LNCaP clone FGC (cell line): ENCODE results near the gene LRRTM4.

ENCODE experiments used
- DNase-seq: peaks from one replicate; pipeline ENCODE4 v3.0.0-alpha.2; 2011; ENCODE audit warnings: low read depth
- H3K4me3 ChIP-seq: 2 replicates; pipeline ENCODE4 v1.5.1; 2011; ENCODE audit warnings: mild to moderate bottlenecking, low read depth, low read length, control low read depth
- TF ChIP-seq, protein P1 (sequence below): IDR thresholded peaks from 2 replicates; pipeline ENCODE4 v1.5.1; 2012; ENCODE audit warnings: mild to moderate bottlenecking; ENCODE audit not compliant: control insufficient read depth, insufficient read depth; ENCODE audit errors: extremely low read depth

Gene LRRTM4

DNA sequence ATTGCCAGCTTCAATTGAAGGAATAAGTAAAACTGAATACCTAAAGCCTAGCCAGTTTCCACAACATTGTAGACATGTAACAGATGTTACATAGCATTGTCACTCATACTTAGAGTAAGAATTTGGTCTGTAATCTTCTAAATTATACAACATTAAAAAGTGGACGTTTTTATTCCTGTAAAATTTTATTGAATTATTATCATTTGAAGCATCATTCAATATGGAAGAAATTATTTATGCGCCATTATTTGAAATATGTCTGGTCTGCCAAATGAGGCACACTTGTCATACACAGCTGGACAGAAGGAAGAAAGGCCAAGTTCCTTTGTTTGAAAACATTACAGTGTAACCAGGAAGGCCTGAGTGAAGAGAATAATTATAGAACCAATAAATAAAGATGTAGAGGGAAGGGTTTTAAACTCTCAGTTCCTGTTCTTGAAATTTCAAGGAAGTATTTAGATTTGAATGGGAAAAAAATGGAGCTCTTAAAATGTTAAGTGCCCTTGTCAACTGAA is 575.5 kb downstream of the LRRTM4 start:
- H3K4me3 ChIP-seq: no peak overlapping the region
- TF ChIP-seq, protein P1, sequence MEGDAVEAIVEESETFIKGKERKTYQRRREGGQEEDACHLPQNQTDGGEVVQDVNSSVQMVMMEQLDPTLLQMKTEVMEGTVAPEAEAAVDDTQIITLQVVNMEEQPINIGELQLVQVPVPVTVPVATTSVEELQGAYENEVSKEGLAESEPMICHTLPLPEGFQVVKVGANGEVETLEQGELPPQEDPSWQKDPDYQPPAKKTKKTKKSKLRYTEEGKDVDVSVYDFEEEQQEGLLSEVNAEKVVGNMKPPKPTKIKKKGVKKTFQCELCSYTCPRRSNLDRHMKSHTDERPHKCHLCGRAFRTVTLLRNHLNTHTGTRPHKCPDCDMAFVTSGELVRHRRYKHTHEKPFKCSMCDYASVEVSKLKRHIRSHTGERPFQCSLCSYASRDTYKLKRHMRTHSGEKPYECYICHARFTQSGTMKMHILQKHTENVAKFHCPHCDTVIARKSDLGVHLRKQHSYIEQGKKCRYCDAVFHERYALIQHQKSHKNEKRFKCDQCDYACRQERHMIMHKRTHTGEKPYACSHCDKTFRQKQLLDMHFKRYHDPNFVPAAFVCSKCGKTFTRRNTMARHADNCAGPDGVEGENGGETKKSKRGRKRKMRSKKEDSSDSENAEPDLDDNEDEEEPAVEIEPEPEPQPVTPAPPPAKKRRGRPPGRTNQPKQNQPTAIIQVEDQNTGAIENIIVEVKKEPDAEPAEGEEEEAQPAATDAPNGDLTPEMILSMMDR: no peak
- no peak for DNase-seq

DNA sequence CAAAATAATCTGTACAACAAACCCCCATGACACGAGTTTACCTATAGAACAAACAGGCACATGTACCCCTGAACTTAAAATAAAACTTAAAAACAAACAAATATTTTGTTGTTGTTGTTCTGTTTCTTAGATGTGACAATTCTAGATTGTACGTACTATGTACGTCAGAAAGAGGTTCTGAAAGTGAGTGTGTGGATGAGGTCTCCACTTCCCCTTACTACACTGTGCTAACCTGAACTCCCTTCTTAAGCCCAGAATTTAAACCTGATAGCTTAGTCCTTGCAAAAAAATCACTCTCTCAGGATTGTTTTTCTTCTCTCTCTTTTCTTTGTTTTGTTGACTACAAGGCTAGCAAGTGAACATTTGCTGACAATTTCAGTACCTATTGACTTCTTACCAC is 581.6 kb downstream of the LRRTM4 start:
- TF ChIP-seq, protein P1: no peak
- no peak for DNase-seq
- H3K4me3 ChIP-seq: no peak overlapping the region

DNA sequence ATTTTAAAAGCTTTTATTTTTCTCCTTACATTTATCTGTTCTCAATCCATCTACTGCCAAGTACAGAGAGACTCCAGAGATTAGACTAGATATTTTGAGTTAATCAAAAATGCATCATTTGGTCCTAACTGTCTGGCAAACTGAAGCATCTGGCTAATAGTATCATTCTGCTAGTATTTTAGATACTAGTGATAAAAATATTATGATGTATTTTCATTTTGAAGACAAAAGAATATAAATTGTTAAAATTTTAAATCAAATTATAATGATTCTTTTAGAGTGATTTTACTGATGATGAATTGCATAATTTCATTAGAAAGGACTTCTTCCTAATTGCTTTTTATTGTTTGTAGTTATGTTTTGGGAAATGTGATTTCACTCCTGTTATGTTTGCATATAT is 584.0 kb downstream of the LRRTM4 start:
- no peak for DNase-seq
- H3K4me3 ChIP-seq: no peak overlapping the region
- TF ChIP-seq, protein P1: no peak

DNA sequence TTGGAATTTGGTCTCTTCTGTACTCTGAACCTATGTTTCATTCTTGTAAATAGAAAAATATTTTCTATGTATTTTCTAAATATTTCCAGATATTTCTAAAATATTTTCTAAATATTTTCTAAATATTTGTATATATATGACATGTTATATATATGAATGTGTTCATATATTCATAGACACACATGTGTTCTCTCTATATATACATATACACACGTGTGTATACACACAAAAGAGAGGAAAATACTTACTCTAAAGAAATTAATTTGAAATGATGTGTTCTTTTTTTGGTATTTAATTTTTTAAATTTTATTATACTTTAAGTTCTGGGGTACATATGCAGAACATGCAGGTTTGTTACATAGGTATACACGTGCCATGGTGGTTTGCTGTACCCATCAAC is 589.6 kb downstream of the LRRTM4 start:
- no peak for DNase-seq
- TF ChIP-seq, protein P1: no peak
- H3K4me3 ChIP-seq: no peak overlapping the region

DNA sequence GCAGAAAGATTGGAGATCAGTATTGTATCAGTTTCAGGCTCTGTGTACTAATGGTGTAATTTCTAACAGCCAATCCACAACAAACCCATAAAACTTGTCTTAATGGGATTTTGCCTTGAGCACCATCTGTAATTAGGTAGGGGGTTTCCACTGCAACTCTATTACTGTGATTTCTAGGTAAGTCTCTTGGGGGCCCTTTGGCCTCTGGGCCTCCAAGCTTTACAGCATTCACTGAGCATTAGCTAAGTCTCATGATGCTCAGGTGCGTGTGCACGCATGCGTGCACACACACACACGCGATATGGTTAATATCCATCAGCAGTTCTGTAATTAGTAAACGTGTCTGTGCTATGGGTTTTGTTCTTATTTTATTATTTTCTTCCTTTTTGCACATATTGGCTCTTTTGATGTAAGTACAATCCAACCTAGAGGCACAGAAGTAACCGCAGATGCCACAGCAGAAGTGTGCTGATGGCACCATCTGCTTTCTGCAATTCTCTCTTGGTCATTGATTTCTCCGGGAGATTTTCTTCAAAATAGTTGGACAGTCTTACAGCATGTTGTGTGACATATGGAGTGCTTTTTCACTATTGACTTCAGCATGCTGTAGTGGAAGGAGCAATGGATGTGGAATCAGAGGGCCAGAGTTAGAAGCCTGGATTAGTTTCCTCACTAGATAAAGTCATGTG is 592.0 kb downstream of the LRRTM4 start:
- no peak overlapping the region for H3K4me3 ChIP-seq
- DNase-seq: no peak
- TF ChIP-seq, protein P1: no peak

DNA sequence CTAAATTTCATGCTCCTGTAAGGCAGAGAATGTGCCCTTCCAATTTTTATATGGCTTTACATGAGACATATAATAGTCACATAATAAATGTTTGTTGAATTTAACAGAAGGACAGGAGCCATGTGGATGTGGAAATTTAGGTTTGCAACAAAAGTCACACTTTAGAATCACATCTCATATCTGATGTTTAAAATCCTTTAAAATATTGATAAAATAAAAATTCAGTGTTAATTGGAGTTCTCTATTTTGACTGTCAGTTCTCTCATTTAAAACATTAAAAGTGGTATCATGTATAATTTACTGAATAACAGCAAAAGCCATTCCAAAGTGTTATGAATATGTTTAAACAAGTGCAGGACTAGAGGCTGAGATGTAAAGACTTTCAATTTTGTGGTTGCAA is 594.1 kb downstream of the LRRTM4 start:
- DNase-seq: no peak
- TF ChIP-seq, protein P1: no peak

DNA sequence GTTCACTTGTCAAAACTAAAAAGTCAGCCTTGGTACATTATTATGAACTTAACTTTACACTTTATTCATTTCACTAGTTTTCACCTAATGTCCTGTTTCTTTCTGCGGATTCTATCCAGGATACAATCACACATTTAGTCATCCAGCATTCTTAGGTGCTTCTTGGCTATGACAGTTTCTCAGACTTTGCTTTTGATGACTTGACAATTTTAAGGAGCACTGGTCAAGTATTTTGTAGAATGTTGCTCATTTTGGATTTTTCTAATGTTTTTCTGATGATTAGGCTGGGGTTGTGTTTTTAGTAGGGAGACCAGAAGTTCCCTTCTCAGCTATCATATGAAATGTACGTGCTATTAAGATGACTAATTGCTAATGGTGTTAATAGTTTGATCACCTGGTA is 601.2 kb downstream of the LRRTM4 start:
- no peak for DNase-seq
- TF ChIP-seq, protein P1: no peak
- H3K4me3 ChIP-seq: no peak overlapping the region

More for the DNA sequence above, 594.1 kb downstream of the LRRTM4 start:
- H3K4me3 ChIP-seq: no peak overlapping the region
